H1 (cell line): ENCODE measurements around the gene ZNF394. TPM values are rescaled to one million over a fixed set of nuclear protein-coding genes. Genes with fewer than 3 reads are reported as not detected.

Source experiments
- BACH1 ChIP-seq: IDR thresholded peaks from 2 replicates; pipeline ENCODE4 v1.6.1; 2012; ENCODE audit warnings: low read length, improper control_type of control experiment
- CBX8 ChIP-seq: fragments of 300-800, 300-1000 bp; sonication (generic); IDR thresholded peaks from 2 replicates; pipeline ENCODE4 v1.7.1; 2016; ENCODE audit warnings: low read depth, low read length, borderline replicate concordance
- CREB1 ChIP-seq: IDR thresholded peaks from 2 replicates; pipeline ENCODE4 v1.6.1; 2012; ENCODE audit warnings: inconsistent platforms
- EP300 ChIP-seq, 2 experiments: IDR thresholded peaks; 1 replicate in 1 of 2; 2 replicates in 1 of 2; pipeline ENCODE4 v1.6.1; 2011 to 2012; ENCODE audit warnings: low read depth in 2 of 2, low read length in 2 of 2, mild to moderate bottlenecking in 2 of 2, borderline replicate concordance in 1 of 2, inconsistent platforms in 1 of 2, moderate library complexity in 1 of 2
- EZH2 ChIP-seq: fragments of 200-600 bp; sonication (generic); IDR thresholded peaks from 2 replicates; pipeline ENCODE4 v1.7.1; 2012; ENCODE audit warnings: low read depth, mild to moderate bottlenecking, moderate library complexity, low read length, inconsistent platforms; ENCODE audit not compliant: severe bottlenecking
- JUND ChIP-seq: IDR thresholded peaks from 2 replicates; pipeline ENCODE4 v1.6.1; 2011; ENCODE audit warnings: mild to moderate bottlenecking, improper control_type of control experiment, low read length
- MAFK ChIP-seq: IDR thresholded peaks from 2 replicates; pipeline ENCODE4 v1.6.1; 2012; ENCODE audit warnings: low read depth, mild to moderate bottlenecking, improper control_type of control experiment, low read length
- NANOG ChIP-seq: IDR thresholded peaks from 2 replicates; pipeline ENCODE4 v1.6.1; 2011; ENCODE audit warnings: low read length, low read depth, mild to moderate bottlenecking, inconsistent platforms; ENCODE audit not compliant: insufficient read depth, poor library complexity, severe bottlenecking
- NRF1 ChIP-seq: IDR thresholded peaks from 2 replicates; pipeline ENCODE4 v1.6.1; 2011; ENCODE audit warnings: mild to moderate bottlenecking, low read depth, low read length, improper control_type of control experiment
- POLR2A ChIP-seq, 2 experiments: IDR thresholded peaks; 1 replicate in 1 of 2; 2 replicates in 1 of 2; pipeline ENCODE4 v1.6.1; 2011; ENCODE audit warnings: low read depth in 2 of 2, low read length in 2 of 2, mild to moderate bottlenecking in 2 of 2; ENCODE audit errors: control extremely low read depth in 1 of 2
- SAP30 ChIP-seq: fragments of 300-600 bp; sonication (generic); IDR thresholded peaks from 2 replicates; pipeline ENCODE4 v1.7.1; 2012; ENCODE audit warnings: low read length, moderate library complexity, mild to moderate bottlenecking, inconsistent platforms; ENCODE audit not compliant: insufficient read depth, insufficient replicate concordance
- SIN3A ChIP-seq, 2 experiments: IDR thresholded peaks in 1 of 2; conservative IDR thresholded peaks in 1 of 2; 2 replicates each; pipeline ENCODE4 v1.6.1; 2011 to 2012; ENCODE audit warnings: low read length in 2 of 2, improper control_type of control experiment in 1 of 2, low read depth in 1 of 2, mild to moderate bottlenecking in 1 of 2
- SIRT6 ChIP-seq: IDR thresholded peaks from one replicate; pipeline ENCODE4 v1.7.1; 2012; ENCODE audit warnings: low read length, inconsistent platforms
- SUZ12 ChIP-seq: fragments of 200-600 bp; sonication (generic); IDR thresholded peaks from 2 replicates; pipeline ENCODE4 v1.6.1; 2012; ENCODE audit warnings: mild to moderate bottlenecking, inconsistent platforms, low read length, moderate library complexity, mixed read lengths
- ZNF274 ChIP-seq: IDR thresholded peaks from 2 replicates; pipeline ENCODE4 v1.7.0; 2012; ENCODE audit warnings: low read length, borderline replicate concordance; ENCODE audit errors: extremely low read depth
- polyA plus RNA-seq, 7 experiments: library from polyadenylated mRNA; depleted of rRNA in 3 of 7; stranded (reverse) in 5 of 7; unstranded in 2 of 7; fragments of >200 nt in 5 of 7; fragments of 200-250 nt in 2 of 7; gene quantifications; 1 replicate in 5 of 7; 2 replicates in 1 of 7; 4 replicates in 1 of 7; pipeline versions ENCODE4 v1.2.1 to v1.2.3, GENCODE V29; 2011 to 2013; ENCODE audit warnings: missing spikeins in 2 of 7, mixed read lengths in 2 of 7
- total RNA-seq: library from RNA; stranded (reverse); fragmentation: NEBNext Ultra II Directional; extraction: Animal tissue kit (Norgen Biotek cat#: 25700); gene quantifications from 2 replicates; pipeline ENCODE4 v1.2.1, GENCODE V29; 2021
- TF ChIP-seq, protein P1 (sequence below): IDR thresholded peaks from 2 replicates; pipeline ENCODE4 v1.6.1; 2011; ENCODE audit warnings: low read length, improper control_type of control experiment
- TF ChIP-seq, protein P2 (sequence below), 3 experiments: IDR thresholded peaks; 1 replicate in 2 of 3; 2 replicates in 1 of 3; pipeline versions ENCODE4 v1.5.1 to v1.6.1; 2011; ENCODE audit warnings: low read length in 3 of 3, mild to moderate bottlenecking in 3 of 3, inconsistent platforms in 2 of 3, low read depth in 1 of 3, moderate library complexity in 1 of 3; ENCODE audit not compliant: insufficient read depth in 1 of 3; ENCODE audit errors: control extremely low read depth in 1 of 3
- TF ChIP-seq, protein P3 (sequence below): IDR thresholded peaks from 2 replicates; pipeline ENCODE4 v1.6.1; 2012; ENCODE audit warnings: inconsistent platforms

Gene ZNF394
- total and polyA plus RNA-seq, 2 of the 8 experiments (the other 6 are each of a cell fraction or from before 2014, with no cell fraction given), result 6.6 to 19.3 TPM

DNA sequence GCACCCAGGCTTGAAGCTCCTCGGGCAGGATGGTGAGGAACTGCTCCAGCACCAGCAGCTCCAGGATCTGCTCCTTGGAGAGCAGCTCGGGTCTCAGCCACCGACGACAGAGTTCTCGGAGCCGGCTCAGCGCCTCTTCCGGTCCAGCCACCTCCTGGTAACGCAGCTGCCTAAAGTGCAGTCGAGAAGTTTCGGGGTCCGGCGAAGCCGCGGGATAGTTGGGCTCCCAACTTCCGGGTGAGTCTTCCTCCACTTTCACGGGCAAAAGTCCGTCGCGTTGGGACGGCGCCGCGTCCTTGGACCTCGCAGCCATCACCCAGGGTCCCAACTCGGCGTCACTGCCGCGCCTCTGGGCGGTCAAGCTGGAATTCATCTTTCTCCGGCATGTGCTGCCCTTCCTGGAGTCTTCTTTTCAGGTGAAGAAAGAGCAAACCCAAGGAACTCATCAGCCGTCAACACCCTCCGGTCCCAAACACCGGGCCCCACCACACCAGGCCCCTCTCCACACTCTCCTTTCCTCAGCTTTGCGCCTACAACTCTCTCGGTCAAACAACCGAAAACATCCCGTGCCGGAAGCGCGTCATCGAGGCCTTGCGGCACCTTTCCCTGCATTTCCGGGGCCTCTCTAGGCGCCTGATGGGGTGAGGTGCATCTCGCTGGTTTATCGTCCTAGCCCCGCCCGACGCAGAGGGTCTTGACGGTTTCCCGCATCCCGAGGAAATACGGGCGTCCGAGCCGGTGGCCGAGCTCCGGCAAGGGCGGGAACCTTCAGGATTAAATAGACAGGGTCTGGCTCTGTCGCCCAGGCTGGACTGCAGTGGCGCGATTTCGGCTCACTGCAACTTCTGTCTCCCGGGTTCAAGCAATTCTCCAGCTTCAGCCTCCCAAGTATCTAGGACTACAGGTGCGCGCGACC lies at the start of gene ZNF394 (continued):
- TF ChIP-seq ZNF274 (no peak), NANOG (no peak), SAP30 (no peak), CBX8 (no peak), JUND (no peak), NRF1 (no peak), BACH1 (no peak), POLR2A (IDR thresholded peaks at IDR 0.05; ENCODE audit: control extremely low read depth in 1 of 2, low read depth in 2 of 2, low read length in 2 of 2) (peak; percentile 85 to 94), CREB1 (peak; percentile 94), EZH2 (no peak), SIN3A (conservative IDR thresholded peaks at IDR 0.05 in 1 of 2, IDR thresholded peaks at IDR 0.05 in 1 of 2; ENCODE audit: low read depth in 1 of 2, low read length in 2 of 2) (peak in 1 of 2 experiments; percentile 83; a peak in 2 of 4 replicates), MAFK (no peak), SIRT6 (no peak), SUZ12 (no peak), EP300 (IDR thresholded peaks at IDR 0.05; ENCODE audit: borderline replicate concordance in 1 of 2, low read depth in 2 of 2, low read length in 2 of 2) (peak in 1 of 2 experiments; percentile 65; a peak in 1 of 3 replicates)
- TF ChIP-seq, protein P1, sequence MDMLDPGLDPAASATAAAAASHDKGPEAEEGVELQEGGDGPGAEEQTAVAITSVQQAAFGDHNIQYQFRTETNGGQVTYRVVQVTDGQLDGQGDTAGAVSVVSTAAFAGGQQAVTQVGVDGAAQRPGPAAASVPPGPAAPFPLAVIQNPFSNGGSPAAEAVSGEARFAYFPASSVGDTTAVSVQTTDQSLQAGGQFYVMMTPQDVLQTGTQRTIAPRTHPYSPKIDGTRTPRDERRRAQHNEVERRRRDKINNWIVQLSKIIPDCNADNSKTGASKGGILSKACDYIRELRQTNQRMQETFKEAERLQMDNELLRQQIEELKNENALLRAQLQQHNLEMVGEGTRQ, result no peak; the same call in 1 of the 2 replicates
- TF ChIP-seq, protein P2, sequence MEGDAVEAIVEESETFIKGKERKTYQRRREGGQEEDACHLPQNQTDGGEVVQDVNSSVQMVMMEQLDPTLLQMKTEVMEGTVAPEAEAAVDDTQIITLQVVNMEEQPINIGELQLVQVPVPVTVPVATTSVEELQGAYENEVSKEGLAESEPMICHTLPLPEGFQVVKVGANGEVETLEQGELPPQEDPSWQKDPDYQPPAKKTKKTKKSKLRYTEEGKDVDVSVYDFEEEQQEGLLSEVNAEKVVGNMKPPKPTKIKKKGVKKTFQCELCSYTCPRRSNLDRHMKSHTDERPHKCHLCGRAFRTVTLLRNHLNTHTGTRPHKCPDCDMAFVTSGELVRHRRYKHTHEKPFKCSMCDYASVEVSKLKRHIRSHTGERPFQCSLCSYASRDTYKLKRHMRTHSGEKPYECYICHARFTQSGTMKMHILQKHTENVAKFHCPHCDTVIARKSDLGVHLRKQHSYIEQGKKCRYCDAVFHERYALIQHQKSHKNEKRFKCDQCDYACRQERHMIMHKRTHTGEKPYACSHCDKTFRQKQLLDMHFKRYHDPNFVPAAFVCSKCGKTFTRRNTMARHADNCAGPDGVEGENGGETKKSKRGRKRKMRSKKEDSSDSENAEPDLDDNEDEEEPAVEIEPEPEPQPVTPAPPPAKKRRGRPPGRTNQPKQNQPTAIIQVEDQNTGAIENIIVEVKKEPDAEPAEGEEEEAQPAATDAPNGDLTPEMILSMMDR (IDR thresholded peaks at IDR 0.05; ENCODE audit: control extremely low read depth in 1 of 3, insufficient read depth in 1 of 3, low read depth in 1 of 3, low read length in 3 of 3), result peak in 1 of 3 experiments; percentile 4; a peak in 1 of 4 replicates
- TF ChIP-seq, protein P3, sequence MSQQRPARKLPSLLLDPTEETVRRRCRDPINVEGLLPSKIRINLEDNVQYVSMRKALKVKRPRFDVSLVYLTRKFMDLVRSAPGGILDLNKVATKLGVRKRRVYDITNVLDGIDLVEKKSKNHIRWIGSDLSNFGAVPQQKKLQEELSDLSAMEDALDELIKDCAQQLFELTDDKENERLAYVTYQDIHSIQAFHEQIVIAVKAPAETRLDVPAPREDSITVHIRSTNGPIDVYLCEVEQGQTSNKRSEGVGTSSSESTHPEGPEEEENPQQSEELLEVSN, result 0 out of 2 replicates have a peak, but pooled peaks have one; percentile 3
